OCI-LY7 (cell line): Measurements from ENCODE around the gene GMDS. TPM values are rescaled to one million over a fixed set of nuclear protein-coding genes. Genes with fewer than 3 reads are reported as not detected.

Experiments
- BruUV-seq: library from RNA; stranded (reverse); fragments of 400-500 nt; replicated peaks from 2 replicates; lab custom pipeline; 2021; lab: Mats Ljungman, UMichigan
- CTCF ChIA-PET: fragments of 300-600 bp; sonication (Branson Sonifier 250); formaldehyde crosslinking; loops from one replicate; lab custom pipeline; 2022; ENCODE audit warnings: antibody characterized with exemption; ENCODE audit not compliant: unreplicated experiment; lab: Charles Lee
- POLR2A ChIA-PET: fragments of 300-600 bp; sonication (Branson Sonifier 250); formaldehyde crosslinking; loops from one replicate; lab custom pipeline; 2022; ENCODE audit warnings: antibody characterized with exemption; lab: Charles Lee
- DNase-seq: peaks from one replicate; pipeline ENCODE4 v3.0.0-alpha.2; 2015; ENCODE audit warnings: low spot score
- H2AFZ ChIP-seq: fragments of 200-600 bp; sonication (generic), shearing (Covaris generic); 2 replicates; pipeline ENCODE4 v1.6.1; 2014; ENCODE audit warnings: mild to moderate bottlenecking, antibody characterized with exemption, low read length, moderate library complexity
- H3K27ac ChIP-seq: fragments of 200-600 bp; sonication (generic); 2 replicates; pipeline ENCODE4 v1.5.1; 2014; ENCODE audit warnings: mixed run types, low read depth, mild to moderate bottlenecking, moderate library complexity, low read length, inconsistent platforms; ENCODE audit not compliant: poor library complexity, severe bottlenecking
- H3K36me3 ChIP-seq: fragments of 200-600 bp; sonication (generic); 2 replicates; pipeline ENCODE4 v1.6.1; 2014; ENCODE audit warnings: mild to moderate bottlenecking, antibody characterized with exemption, low read length, moderate library complexity, mixed read lengths; ENCODE audit not compliant: insufficient read depth
- H3K4me1 ChIP-seq: fragments of 200-600 bp; sonication (generic); 2 replicates; pipeline ENCODE4 v1.5.1; 2014; ENCODE audit warnings: mild to moderate bottlenecking, low read length; ENCODE audit not compliant: insufficient read depth, poor library complexity, severe bottlenecking
- H3K4me2 ChIP-seq: fragments of 200-600 bp; sonication (generic); 2 replicates; pipeline ENCODE4 v1.6.1; 2014; ENCODE audit warnings: mild to moderate bottlenecking, low read length
- H3K4me3 ChIP-seq: fragments of 200-600 bp; sonication (generic); 2 replicates; pipeline ENCODE4 v1.5.1; 2014; ENCODE audit warnings: mild to moderate bottlenecking, low read depth, low read length; ENCODE audit not compliant: poor library complexity, severe bottlenecking
- H3K79me2 ChIP-seq: fragments of 200-600 bp; sonication (generic); 2 replicates; pipeline ENCODE4 v1.6.1; 2016; ENCODE audit warnings: low read depth, mild to moderate bottlenecking, low read length, moderate library complexity, mixed read lengths; ENCODE audit not compliant: insufficient read depth
- H3K9me2 ChIP-seq: fragments of 200-600 bp; sonication (generic); 2 replicates; pipeline ENCODE4 v1.6.1; 2016; ENCODE audit warnings: mild to moderate bottlenecking, low read length, mixed read lengths; ENCODE audit not compliant: insufficient read depth
- H3K9me3 ChIP-seq: fragments of 200-600 bp; sonication (generic); 2 replicates; pipeline ENCODE4 v1.6.1; 2014; ENCODE audit warnings: mild to moderate bottlenecking, mixed run types, low read length, mixed read lengths
- H4K20me1 ChIP-seq: fragments of 200-600 bp; sonication (generic); 2 replicates; pipeline ENCODE4 v1.6.1; 2014; ENCODE audit warnings: mild to moderate bottlenecking, antibody characterized with exemption, low read length, moderate library complexity, mixed read lengths; ENCODE audit not compliant: insufficient read depth
- CTCF ChIP-seq: fragments of 200-600 bp; sonication (generic); conservative IDR thresholded peaks from 2 replicates; pipeline ENCODE4 v1.5.1; 2014; ENCODE audit warnings: mild to moderate bottlenecking, antibody characterized with exemption, low read length, moderate library complexity, mixed read lengths
- EZH2phosphoT487 ChIP-seq: fragments of 200-600 bp; sonication (generic); IDR thresholded peaks from 2 replicates; pipeline ENCODE4 v1.6.1; 2018; ENCODE audit warnings: low read depth, borderline replicate concordance, mild to moderate bottlenecking, mixed run types, antibody characterized with exemption, low read length, moderate library complexity, mixed read lengths
- intact Hi-C: fragments of 100-400 bp; cut with micrococcal nuclease; formaldehyde crosslinking; loops from one replicate; pipeline ENCODE4 v1.10.0; 2022; ENCODE audit not compliant: unreplicated experiment
- total RNA-seq, 2 experiments: library from RNA; depleted of rRNA in 1 of 2; stranded (reverse); fragments of >200 nt in 1 of 2; shearing (Covaris generic) in 1 of 2; gene quantifications; 2 replicates each; pipeline ENCODE4 v1.2.3, GENCODE V29; 2014 to 2022

The GMDS gene
- total RNA-seq, 2 experiments from 2014 or later = 9.9 to 26.8 TPM

- no peaks in the 10 kb centered on the region for H3K9me3 ChIP-seq
- no peaks in the 10 kb centered on the region for H3K36me3 ChIP-seq
- H3K27ac ChIP-seq = no peak overlapping the region
- ChIA-PET CTCF (no interaction called here), POLR2A (no interaction called here)
- intact Hi-C loops = no loop called here
- H3K79me2 ChIP-seq = no peaks in the 10 kb centered on the region
- no peaks in the 10 kb centered on the region for H3K4me1 ChIP-seq
- BruUV-seq = no TSS peak
- H3K4me3 ChIP-seq = no peak overlapping the region
- no peaks in the 10 kb centered on the region for H3K9me2 ChIP-seq
- H2AFZ ChIP-seq = no peak overlapping the region
- no peak overlapping the region for H3K4me2 ChIP-seq
- H4K20me1 ChIP-seq = no peaks in the 10 kb centered on the region; the same call in 1 of the 2 replicates
- TF ChIP-seq EZH2phosphoT487 = no peak
- no peak for TF ChIP-seq CTCF
- DNase-seq = no peak
Observed at GRCh38 chr6:1623769-1624057, 621.7 kb downstream of the GMDS start.

- POLR2A ChIA-PET = interaction anchor here (0.5 kb wide), 1 partner anchor 809 kb away, joined by 3 read pairs; no protein-coding TSS in a partner anchor
- no peak overlapping the region for H3K4me3 ChIP-seq
- H3K9me2 ChIP-seq = no peaks in the 10 kb centered on the region
- no peaks in the 10 kb centered on the region for H3K9me3 ChIP-seq
- no peak for DNase-seq
- no TSS peak for BruUV-seq
- no peaks in the 10 kb centered on the region for H3K79me2 ChIP-seq
- no peak overlapping the region for H3K4me2 ChIP-seq
- no peak overlapping the region for H3K27ac ChIP-seq
- no peak overlapping the region for H2AFZ ChIP-seq
- CTCF ChIA-PET = no interaction called here
- H4K20me1 ChIP-seq = no peaks in the 10 kb centered on the region; the same call in 1 of the 2 replicates
- H3K4me1 ChIP-seq = no peaks in the 10 kb centered on the region
- TF ChIP-seq EZH2phosphoT487 = no peak
- TF ChIP-seq CTCF = no peak
- intact Hi-C loops = no loop called here
- H3K36me3 ChIP-seq = no peaks in the 10 kb centered on the region
Observed at GRCh38 chr6:1622851-1623768, 622.3 kb downstream of the GMDS start.
